Endothelial cell of umbilical vein (primary cell): ENCODE results near the gene PNPLA7. TPM values are rescaled to one million over a fixed set of nuclear protein-coding genes. Genes with fewer than 3 reads are reported as not detected.

Experiments used
- BruUV-seq: library from RNA; stranded (reverse); fragments of 400-500 nt; replicated peaks from 2 replicates; lab custom pipeline; 2021; lab: Mats Ljungman, UMichigan
- CTCF ChIA-PET: fragments of 300-600, 350-600 bp; sonication (Branson Sonifier 250); formaldehyde crosslinking; loops from one replicate; lab custom pipeline; 2021; ENCODE audit warnings: antibody characterized with exemption, inconsistent platforms; lab: Charles Lee
- POLR2A ChIA-PET: fragments of 300-600, 350-600 bp; sonication (Branson Sonifier 250); formaldehyde crosslinking; loops from one replicate; lab custom pipeline; 2021; ENCODE audit warnings: antibody characterized with exemption, inconsistent platforms; lab: Charles Lee
- DNase-seq: peaks from one replicate; pipeline ENCODE4 v3.0.0-alpha.2; 2011; ENCODE audit warnings: low read depth, low spot score
- FAIRE-seq: peaks from 2 replicates; lab custom pipeline; 2011; peaks lifted over from hg19 to GRCh38; lab: Jason Lieb, UNC
- H2AFZ ChIP-seq: 2 replicates; pipeline ENCODE4 v1.6.0; 2012; ENCODE audit warnings: low read depth, low read length, control low read depth, inconsistent platforms
- H3K27ac ChIP-seq: 2 replicates; pipeline ENCODE4 v1.5.1; 2011; ENCODE audit warnings: low read depth, mild to moderate bottlenecking, control low read depth, low read length, moderate library complexity; ENCODE audit not compliant: insufficient read depth
- H3K27me3 ChIP-seq, 2 experiments: 2 replicates each; pipeline versions ENCODE4 v1.6.0 to v1.6.1; 2011; ENCODE audit warnings: low read length in 2 of 2, mixed read lengths in 1 of 2; ENCODE audit not compliant: control insufficient read depth in 2 of 2, insufficient read depth in 2 of 2
- H3K36me3 ChIP-seq, 2 experiments: 2 replicates in 1 of 2; 3 replicates in 1 of 2; pipeline ENCODE4 v1.5.1; 2011; ENCODE audit warnings: low read length in 2 of 2, mild to moderate bottlenecking in 1 of 2, moderate library complexity in 1 of 2; ENCODE audit not compliant: control insufficient read depth in 2 of 2, insufficient read depth in 2 of 2; ENCODE audit errors: extremely low read depth in 1 of 2
- H3K4me1 ChIP-seq: 3 replicates; pipeline ENCODE4 v1.5.1; 2011; ENCODE audit warnings: mild to moderate bottlenecking, low read length; ENCODE audit not compliant: control insufficient read depth, insufficient read depth; ENCODE audit errors: extremely low read depth
- H3K4me2 ChIP-seq: 2 replicates; pipeline ENCODE4 v1.6.1; 2011; ENCODE audit warnings: low read length, control low read depth, mixed read lengths; ENCODE audit not compliant: insufficient read depth
- H3K4me3 ChIP-seq, 3 experiments: fragments of 200-600 bp in 1 of 3; sonication (generic), shearing (Covaris generic) in 1 of 3; replicated peaks in 1 of 3; 2 replicates each; pipeline ENCODE4 v1.5.1; 2011 to 2016; ENCODE audit warnings: control low read depth in 3 of 3, low read length in 3 of 3, mild to moderate bottlenecking in 2 of 3, inconsistent platforms in 1 of 3, low read depth in 1 of 3, moderate library complexity in 1 of 3; ENCODE audit not compliant: insufficient read depth in 1 of 3
- H3K79me2 ChIP-seq: 2 replicates; pipeline ENCODE4 v1.6.0; 2012; ENCODE audit warnings: low read length, inconsistent platforms; ENCODE audit not compliant: control insufficient read depth, insufficient read depth
- H3K9ac ChIP-seq: replicated peaks from 2 replicates; pipeline ENCODE3; 2011; ENCODE audit warnings: low read length, control low read depth; ENCODE audit not compliant: insufficient read depth; ENCODE audit errors: extremely low read depth
- H3K9me1 ChIP-seq: replicated peaks from 3 replicates; pipeline ENCODE4 v1.6.0; 2011; ENCODE audit warnings: mild to moderate bottlenecking, low read length; ENCODE audit not compliant: control insufficient read depth, insufficient read depth; ENCODE audit errors: extremely low read depth
- H3K9me3 ChIP-seq: replicated peaks from 2 replicates; pipeline ENCODE4 v1.5.1; 2012; ENCODE audit warnings: low read length, inconsistent platforms; ENCODE audit not compliant: control insufficient read depth, insufficient read depth
- H4K20me1 ChIP-seq: replicated peaks from 2 replicates; pipeline ENCODE3; 2011; ENCODE audit warnings: mild to moderate bottlenecking, low read length; ENCODE audit not compliant: control insufficient read depth, insufficient read depth; ENCODE audit errors: extremely low read depth
- CTCF ChIP-seq, 2 donors: IDR thresholded peaks; 1 replicate in 1 of 2; 2 replicates in 1 of 2; pipeline ENCODE4 v1.5.1; 2011; ENCODE audit warnings: low read length in 2 of 2, mild to moderate bottlenecking in 2 of 2, moderate library complexity in 2 of 2, control low read depth in 1 of 2, inconsistent platforms in 1 of 2, low read depth in 1 of 2; ENCODE audit not compliant: insufficient read depth in 1 of 2; ENCODE audit errors: extremely low read depth in 1 of 2
- EZH2 ChIP-seq: IDR thresholded peaks from 2 replicates; pipeline ENCODE4 v1.6.1; 2012; ENCODE audit warnings: borderline replicate concordance, low read depth, mild to moderate bottlenecking, moderate library complexity, low read length, inconsistent platforms; ENCODE audit not compliant: severe bottlenecking
- FOS ChIP-seq: IDR thresholded peaks from 2 replicates; pipeline ENCODE4 v1.6.1; 2011; ENCODE audit warnings: mild to moderate bottlenecking, low read length, moderate library complexity, borderline replicate concordance; ENCODE audit not compliant: insufficient read depth
- JUN ChIP-seq: IDR thresholded peaks from 2 replicates; pipeline ENCODE4 v1.6.1; 2011; ENCODE audit warnings: borderline replicate concordance, low read depth; ENCODE audit not compliant: insufficient read length, insufficient read depth
- MYC ChIP-seq: IDR thresholded peaks from one replicate; pipeline ENCODE4 v1.6.1; 2011; ENCODE audit warnings: mild to moderate bottlenecking, low read depth, low read length
- POLR2A ChIP-seq: IDR thresholded peaks from 2 replicates; pipeline ENCODE4 v1.6.1; 2012; ENCODE audit warnings: low read depth, mild to moderate bottlenecking, control low read depth, low read length
- POLR2AphosphoS5 ChIP-seq: IDR thresholded peaks from 2 replicates; pipeline ENCODE4 v1.6.1; 2012; ENCODE audit warnings: low read depth, mild to moderate bottlenecking, control low read depth, low read length, moderate library complexity; ENCODE audit not compliant: insufficient read depth
- dilution Hi-C: fragments of 300-500 bp; cut with MboI; formaldehyde crosslinking; loops from one replicate; pipeline ENCODE4 v1.15.0; 2019; ENCODE audit warnings: low sequenced_read_pairs; ENCODE audit not compliant: extremely low pct_ligation_motif_present
- intact Hi-C: fragments of 100-400 bp; cut with micrococcal nuclease; formaldehyde crosslinking; loops from one replicate; pipeline ENCODE4 v1.10.0; 2022
- polyA plus RNA-seq, 4 experiments: library from polyadenylated mRNA; depleted of rRNA in 3 of 4; stranded (reverse) in 3 of 4; unstranded in 1 of 4; fragments of >200 nt; gene quantifications; 2 replicates each; pipeline versions ENCODE4 v1.2.1 to v1.2.3, GENCODE V29; 2011 to 2012; ENCODE audit warnings: missing spikeins in 1 of 4
- total RNA-seq: library from RNA; stranded (reverse); gene quantifications from 2 replicates; pipeline ENCODE4 v1.2.3, GENCODE V29; 2021
- TF ChIP-seq, protein P1 (sequence below): IDR thresholded peaks from 2 replicates; pipeline ENCODE4 v1.6.1; 2011; ENCODE audit not compliant: insufficient read depth, insufficient read length

The PNPLA7 gene
- total and polyA plus RNA-seq, 2 donors (not counting 3 experiments of a cell fraction or from before 2014, with no cell fraction given): 1.0 to 1.9 TPM

DNA sequence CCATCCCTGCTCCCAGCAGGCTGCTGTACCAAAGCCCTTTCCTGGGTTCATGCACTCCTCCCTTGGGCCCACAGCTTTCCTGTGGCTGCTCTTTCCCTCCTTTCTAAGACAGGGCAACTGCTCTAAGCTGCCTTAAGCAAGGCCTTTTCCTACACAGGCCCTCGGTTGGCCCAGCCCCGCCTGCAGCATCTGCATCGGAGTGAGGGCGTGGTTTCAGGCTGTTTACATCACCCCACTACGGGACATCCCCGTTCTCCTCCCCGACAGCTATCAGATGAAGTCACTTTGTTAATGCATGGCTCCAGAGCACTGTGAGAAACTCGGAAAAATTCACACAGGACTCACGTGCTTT, 25.1 kb upstream of the PNPLA7 start:
- no TSS peak for BruUV-seq
- H3K79me2 ChIP-seq: peaks cover 40% of the 10 kb centered on the region
- peaks cover 14% of the 10 kb centered on the region for H3K4me1 ChIP-seq
- no peak overlapping the region for H2AFZ ChIP-seq
- no peaks in the 10 kb centered on the region for H3K9me3 ChIP-seq
- H3K9me1 ChIP-seq: no peaks in the 10 kb centered on the region
- no peak overlapping the region for H3K4me2 ChIP-seq
- ChIA-PET CTCF (no interaction called here), POLR2A (no interaction called here)
- TF ChIP-seq POLR2A (no peak), JUN (no peak), FOS (no peak), POLR2AphosphoS5 (no peak), EZH2 (no peak), CTCF (IDR thresholded peaks at IDR 0.05; ENCODE audit: extremely low read depth in 1 of 2, insufficient read depth in 1 of 2, low read depth in 1 of 2, low read length in 2 of 2) (no peak), MYC (no peak)
- TF ChIP-seq, protein P1, sequence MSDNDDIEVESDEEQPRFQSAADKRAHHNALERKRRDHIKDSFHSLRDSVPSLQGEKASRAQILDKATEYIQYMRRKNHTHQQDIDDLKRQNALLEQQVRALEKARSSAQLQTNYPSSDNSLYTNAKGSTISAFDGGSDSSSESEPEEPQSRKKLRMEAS: no peak
- dilution Hi-C loops (no loop called here), intact Hi-C loops (no loop called here)
- DNase-seq (no peak), FAIRE-seq (no peak)
- H4K20me1 ChIP-seq: no peaks in the 10 kb centered on the region
- no peak overlapping the region for H3K4me3 ChIP-seq
- no peak overlapping the region for H3K27ac ChIP-seq
- no peaks in the 10 kb centered on the region for H3K27me3 ChIP-seq
- no peak overlapping the region for H3K9ac ChIP-seq
- H3K36me3 ChIP-seq: peaks cover 9 to 28% of the 10 kb centered on the region in 2 experiments
